ENCODE measurements around the gene PHF1.

- TF ChIP-seq POLR2A (IDR thresholded peaks at IDR 0.05; ENCODE audit: extremely low read depth, insufficient read length), result no peak
- TF ChIP-seq, protein P1, sequence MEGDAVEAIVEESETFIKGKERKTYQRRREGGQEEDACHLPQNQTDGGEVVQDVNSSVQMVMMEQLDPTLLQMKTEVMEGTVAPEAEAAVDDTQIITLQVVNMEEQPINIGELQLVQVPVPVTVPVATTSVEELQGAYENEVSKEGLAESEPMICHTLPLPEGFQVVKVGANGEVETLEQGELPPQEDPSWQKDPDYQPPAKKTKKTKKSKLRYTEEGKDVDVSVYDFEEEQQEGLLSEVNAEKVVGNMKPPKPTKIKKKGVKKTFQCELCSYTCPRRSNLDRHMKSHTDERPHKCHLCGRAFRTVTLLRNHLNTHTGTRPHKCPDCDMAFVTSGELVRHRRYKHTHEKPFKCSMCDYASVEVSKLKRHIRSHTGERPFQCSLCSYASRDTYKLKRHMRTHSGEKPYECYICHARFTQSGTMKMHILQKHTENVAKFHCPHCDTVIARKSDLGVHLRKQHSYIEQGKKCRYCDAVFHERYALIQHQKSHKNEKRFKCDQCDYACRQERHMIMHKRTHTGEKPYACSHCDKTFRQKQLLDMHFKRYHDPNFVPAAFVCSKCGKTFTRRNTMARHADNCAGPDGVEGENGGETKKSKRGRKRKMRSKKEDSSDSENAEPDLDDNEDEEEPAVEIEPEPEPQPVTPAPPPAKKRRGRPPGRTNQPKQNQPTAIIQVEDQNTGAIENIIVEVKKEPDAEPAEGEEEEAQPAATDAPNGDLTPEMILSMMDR (IDR thresholded peaks at IDR 0.05; ENCODE audit: low read depth, low read length), result no peak
Measured at GRCh38 chr6:33367009-33367714, 43.7 kb upstream of the PHF1 start.

Data from NB4 (cell line).